GM12872 (cell line): ENCODE data around the gene HAUS2.

ENCODE experiments used
- TF ChIP-seq, protein P1 (sequence below): IDR thresholded peaks from 3 replicates; pipeline ENCODE4 v1.5.1; 2011; ENCODE audit warnings: low read depth, mild to moderate bottlenecking, low read length, moderate library complexity; ENCODE audit not compliant: insufficient read depth

HAUS2 gene

DNA sequence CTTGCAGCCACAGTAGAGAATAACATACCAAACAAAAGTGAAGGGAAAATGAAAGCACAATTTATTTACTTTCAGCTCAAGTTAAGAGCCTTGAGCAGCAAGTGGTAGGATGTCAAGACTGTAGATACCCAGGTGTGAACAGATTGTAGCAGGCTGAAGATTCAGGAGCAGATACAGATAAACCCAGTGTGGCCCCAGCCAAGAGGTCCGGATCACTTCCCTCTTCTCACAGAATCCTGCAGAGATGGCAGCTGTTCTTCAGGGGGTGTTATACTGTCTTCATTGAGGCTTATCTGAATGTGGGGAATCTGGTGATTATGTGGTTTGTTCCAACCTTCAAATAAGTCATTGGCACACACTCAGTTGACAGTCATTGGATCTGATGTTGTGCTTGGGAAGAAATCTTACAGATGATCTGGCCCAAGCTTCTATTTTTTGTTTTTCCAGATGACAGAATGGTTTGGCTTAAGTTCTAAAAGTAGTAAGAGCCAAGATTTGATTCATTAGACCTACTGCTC is 28.9 kb downstream of the HAUS2 start:
- TF ChIP-seq, protein P1, sequence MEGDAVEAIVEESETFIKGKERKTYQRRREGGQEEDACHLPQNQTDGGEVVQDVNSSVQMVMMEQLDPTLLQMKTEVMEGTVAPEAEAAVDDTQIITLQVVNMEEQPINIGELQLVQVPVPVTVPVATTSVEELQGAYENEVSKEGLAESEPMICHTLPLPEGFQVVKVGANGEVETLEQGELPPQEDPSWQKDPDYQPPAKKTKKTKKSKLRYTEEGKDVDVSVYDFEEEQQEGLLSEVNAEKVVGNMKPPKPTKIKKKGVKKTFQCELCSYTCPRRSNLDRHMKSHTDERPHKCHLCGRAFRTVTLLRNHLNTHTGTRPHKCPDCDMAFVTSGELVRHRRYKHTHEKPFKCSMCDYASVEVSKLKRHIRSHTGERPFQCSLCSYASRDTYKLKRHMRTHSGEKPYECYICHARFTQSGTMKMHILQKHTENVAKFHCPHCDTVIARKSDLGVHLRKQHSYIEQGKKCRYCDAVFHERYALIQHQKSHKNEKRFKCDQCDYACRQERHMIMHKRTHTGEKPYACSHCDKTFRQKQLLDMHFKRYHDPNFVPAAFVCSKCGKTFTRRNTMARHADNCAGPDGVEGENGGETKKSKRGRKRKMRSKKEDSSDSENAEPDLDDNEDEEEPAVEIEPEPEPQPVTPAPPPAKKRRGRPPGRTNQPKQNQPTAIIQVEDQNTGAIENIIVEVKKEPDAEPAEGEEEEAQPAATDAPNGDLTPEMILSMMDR = no peak

DNA sequence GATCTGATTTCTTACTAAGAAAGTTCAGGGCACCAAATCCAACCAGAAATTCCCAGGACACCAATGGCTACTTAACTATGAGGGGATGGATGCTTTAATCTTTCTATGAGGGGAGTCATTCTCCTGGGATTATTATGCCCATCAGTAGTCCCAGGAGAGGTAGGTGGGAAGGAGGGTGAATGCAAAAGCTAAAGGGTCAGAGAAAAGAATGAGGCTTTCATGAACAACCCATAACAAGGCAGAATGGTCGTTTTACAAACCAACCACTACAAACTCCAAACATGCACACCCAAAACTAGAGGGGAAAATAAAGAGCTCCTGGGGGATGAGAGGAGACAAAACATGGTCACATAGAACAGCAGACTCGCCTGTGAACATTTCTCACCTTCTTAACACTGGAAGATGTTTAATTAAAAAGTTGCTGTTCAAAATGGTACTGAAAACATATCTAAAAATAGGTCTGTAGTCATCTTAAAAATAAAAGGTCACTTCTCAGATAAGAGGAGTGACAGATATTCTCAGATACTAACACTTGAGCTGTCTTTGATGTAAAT is 30.4 kb downstream of the HAUS2 start:
- TF ChIP-seq, protein P1 = no peak

DNA sequence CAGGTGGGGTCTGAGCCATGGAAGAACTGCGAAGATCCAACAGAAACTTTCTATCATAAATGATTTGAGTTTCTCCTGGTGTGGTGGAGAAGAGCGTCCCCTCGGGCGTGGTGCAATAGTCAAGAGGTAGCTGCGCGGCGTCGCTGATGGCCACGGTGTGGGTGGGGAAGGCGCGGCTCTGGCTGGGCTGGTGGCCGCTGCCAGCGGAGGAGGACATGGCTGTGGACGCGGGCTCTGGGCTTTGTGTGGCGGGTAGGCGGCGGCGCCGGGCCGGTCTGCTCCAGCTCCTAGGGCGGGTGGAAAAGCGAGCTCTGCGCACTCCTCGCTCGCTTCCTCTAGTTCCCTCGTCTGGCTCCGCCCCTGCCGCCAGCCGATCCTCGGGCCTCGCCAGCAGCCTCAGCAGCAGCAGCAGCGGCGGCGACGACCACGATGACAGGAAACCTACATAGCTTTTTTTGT is 32.7 kb downstream of the HAUS2 start:
- TF ChIP-seq, protein P1 = 0 out of 3 replicates have a peak, but pooled peaks have one; percentile 9

DNA sequence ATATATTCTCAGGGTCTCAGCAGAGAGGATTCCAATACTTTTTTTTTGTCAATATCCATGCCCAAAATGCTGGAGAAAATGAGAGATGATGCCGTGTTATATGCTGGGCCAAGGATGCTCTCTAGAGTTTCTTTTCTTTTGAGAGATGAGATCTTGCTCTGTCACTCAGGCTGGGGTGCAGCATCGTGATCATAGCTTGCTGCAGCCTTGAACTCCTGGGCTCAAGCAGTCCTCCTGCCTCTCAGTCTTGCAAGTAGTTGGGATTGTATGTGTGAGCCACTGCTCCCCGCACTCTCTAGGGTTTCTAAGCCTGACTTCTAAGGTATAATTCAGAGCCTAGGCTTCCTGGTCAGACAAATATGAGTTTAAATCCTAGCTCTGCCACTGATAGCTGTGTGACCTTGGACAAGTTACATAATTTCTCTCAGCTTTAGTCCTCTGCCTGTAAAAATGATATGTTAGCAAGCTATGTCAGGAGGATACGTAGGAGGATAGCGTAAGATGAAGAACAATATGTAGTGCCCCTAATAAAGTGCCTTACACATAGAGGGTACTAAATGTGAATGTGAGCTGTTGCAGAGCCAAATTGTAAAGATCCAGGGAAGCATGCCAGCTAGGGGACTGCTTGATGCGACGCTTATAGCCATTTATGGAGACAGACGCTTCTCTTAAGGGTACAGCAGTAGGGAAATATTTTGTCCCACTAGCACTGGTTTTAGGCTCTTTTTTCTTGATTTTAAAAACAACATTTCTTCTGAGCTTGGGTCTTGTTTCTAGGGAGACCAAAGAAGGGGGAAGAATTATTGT is 34.1 kb downstream of the HAUS2 start:
- TF ChIP-seq, protein P1 = no peak

DNA sequence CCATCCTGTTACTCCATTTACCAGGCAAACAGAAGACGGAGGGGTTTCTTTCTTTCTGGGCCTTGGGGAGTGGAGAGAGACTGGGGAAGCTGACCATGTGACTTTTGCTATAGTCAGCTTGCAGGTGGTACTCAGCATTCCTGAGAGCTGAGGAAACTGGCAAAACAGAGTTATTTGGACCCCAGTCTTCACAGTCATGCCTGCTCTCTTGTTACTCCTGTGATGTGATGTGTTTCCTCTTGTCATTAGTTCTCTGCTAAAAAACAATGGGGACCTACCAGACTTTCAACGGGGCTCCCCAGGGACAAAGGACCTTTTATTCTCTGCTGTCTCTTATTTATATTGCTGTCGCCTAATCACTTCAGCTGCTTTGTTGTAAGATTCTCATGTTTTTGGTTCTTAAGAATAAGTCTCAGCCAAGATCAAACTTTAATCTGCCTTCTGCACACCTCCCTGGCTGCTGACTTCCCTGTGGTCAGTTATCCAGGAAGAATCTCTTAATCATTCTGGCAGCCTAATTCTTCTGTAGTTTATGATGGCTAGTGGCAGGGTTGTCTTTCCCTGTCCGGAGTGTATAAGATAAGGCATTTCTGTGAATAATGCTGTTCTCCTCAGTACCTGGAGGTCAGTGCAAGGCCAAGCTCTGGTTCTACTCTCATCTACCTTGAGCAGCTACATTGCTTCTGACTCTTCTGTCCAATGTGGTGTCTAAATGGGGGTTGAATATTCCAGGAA is 35.6 kb downstream of the HAUS2 start:
- TF ChIP-seq, protein P1 = no peak

DNA sequence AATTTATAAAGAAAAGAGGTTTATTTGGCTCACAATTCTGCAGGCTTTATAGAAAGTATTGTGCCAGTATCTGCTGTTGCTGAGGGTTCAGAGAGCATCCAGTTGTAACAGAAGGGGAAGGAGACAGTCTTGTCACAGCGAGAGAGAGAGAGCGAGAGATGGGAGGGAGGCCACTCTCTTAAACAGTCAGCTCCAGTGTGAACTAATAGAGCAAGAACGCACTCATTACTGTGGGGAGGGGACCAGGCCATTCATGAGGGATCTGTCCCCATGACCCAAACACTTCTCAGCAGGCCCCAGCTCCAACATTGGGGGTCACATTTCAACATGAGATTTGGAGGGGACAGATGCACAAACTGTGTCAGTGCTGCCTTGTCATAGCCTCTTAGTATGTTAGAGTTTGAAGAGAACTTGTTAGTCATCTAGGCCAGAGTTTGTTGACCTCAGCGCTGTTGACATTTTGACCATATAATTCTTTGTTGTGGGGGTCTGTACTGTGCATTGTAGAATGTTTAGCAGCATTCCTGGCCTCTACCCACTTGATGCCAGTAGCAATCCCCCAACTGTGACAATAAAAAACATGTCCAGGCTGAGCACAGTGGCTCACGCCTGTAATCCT is 42.1 kb downstream of the HAUS2 start:
- TF ChIP-seq, protein P1 = no peak
